HUDEP-2 (cell line): Measurements from ENCODE around the gene TRAF1.

Source experiments
- DNase-seq, 76 experiments: peaks; one replicate each; lab custom pipeline; 2025; ENCODE audit not compliant: unreplicated experiment in 76 of 76; lab: John Stamatoyannopoulos, UW

Gene TRAF1

DNA sequence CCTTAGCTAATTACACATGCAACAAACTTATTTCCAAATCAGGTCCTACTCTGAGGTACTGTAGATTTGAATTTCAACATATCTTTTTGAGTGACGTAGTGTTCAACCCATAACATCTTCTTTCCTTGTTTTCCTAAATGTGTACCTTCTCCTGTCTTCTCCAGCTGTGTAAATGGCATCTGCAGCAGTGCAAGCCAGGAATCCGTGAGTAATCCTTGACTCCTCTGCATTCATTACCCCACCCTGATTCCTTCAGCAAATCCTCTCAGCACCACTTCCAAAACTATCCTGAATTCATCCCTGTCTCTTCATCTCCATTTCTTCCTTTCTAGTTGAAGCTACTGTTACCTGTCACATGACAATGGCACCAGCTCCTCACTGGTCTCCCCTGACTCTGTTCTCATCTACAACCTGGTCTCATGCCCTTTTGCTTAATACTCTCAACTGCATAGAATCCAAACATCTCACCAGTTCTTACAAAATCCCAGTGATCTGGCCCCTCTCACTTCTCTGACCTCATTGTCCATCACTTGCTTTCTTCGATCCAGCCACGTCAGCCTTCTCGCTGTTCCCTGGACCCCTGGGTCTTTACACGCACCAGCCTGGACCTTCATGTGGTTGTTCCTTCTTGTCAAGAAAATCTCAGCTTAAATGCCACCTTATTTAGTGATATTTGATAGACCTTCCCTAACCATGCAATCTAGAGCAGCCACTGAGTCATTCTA lies 14.6 kb upstream of the TRAF1 start:
- DNase-seq: no peak

DNA sequence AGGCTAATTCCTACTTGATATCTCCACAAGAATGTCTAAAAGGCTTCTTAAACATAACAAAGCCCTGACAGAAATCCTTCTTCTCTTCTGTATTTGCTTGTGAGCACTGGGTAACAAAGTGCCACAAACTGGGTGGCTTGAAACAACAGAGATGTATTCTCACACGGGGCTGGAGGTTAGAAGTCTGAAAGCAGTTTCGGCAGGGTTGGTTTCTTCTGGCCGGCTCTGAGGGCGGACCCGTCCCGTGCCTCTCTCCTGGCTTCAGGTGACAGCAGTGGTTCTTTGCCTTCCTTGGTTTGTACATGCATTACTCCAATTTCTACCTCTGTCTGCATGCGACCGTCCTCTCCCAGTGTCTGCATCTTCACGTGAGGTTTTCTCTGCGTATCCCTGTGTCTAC lies 14.0 kb upstream of the TRAF1 start:
- no peak for DNase-seq

GRCh38 chr9:120938851-120939250 lies 12.3 kb upstream of the TRAF1 start:
- no peak for DNase-seq

GRCh38 chr9:120937596-120937995 lies 11.0 kb upstream of the TRAF1 start:
- no peak for DNase-seq

DNA sequence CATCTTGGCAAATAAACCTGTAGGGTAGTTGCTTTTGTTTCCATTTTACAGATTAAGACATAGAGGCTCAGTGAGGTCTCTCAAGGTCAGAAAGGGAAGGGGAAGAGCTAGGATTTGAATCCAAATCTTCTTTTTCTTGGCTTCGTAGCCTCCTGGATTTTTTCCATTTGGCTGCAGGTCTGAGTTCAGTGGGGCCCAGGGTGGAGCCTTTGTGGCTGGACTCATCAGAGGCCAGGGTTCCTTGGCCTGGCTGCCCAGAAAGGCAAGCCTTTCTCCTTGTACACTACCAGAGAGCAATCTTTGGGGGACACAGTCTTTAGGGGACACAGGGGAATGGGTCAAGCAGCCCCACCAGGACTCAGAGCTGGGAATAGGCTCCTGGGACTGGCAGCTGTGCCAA lies 10.5 kb upstream of the TRAF1 start:
- no peak for DNase-seq

DNA sequence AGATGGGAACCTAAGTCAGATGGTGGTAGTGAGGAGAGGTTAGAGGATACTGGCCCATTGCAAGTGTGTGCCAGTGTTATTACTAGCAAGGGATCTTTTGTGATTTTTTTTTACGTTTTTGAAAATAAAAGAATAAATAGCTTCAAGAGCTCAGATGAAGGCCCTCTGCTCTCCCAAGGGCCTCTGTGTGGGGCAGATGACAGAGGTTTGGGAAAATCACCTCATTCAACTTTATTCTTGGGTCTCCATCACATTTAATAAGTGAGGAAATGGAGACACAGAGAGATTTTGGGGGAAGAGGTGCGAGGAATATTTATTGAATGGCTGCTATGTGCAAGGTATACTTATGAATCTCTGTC lies 10.1 kb upstream of the TRAF1 start:
- DNase-seq: no peak

GRCh38 chr9:120936011-120936763 lies 9.6 kb upstream of the TRAF1 start:
- peak in 73 of 76 experiments; percentile 11 to 88 (median 72) for DNase-seq

DNA sequence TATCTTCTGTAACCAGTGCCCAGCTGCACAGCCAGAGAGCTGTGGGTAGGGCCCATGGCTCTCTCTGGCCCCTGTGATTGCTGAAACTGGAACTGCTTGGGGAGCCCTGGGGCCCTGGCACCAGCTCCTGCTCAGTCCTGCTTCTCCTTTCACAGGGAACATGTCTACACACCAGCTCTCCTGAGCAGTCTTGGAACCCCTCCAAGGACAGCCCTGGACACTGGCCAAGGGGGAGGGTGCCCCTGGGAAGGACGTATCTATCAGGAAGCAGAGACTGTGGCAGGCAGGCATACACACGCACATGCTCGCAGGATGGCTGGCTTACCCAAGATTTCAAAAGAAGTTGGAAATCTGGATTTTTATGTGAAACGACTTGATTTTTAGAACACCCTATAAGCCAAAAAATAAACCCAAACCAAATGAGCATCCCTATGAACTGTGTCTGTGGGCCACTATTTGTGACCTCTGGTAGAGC lies 8.8 kb upstream of the TRAF1 start:
- DNase-seq: peak; percentile 29 to 96 (median 87)

GRCh38 chr9:120934281-120934680 lies 7.7 kb upstream of the TRAF1 start:
- DNase-seq: no peak

GRCh38 chr9:120933310-120934055 lies 6.9 kb upstream of the TRAF1 start:
- no peak for DNase-seq

GRCh38 chr9:120932086-120932823 lies 5.7 kb upstream of the TRAF1 start:
- no peak for DNase-seq

- no peak for DNase-seq
Measured at GRCh38 chr9:120931231-120932085, 4.9 kb upstream of the TRAF1 start.

DNA sequence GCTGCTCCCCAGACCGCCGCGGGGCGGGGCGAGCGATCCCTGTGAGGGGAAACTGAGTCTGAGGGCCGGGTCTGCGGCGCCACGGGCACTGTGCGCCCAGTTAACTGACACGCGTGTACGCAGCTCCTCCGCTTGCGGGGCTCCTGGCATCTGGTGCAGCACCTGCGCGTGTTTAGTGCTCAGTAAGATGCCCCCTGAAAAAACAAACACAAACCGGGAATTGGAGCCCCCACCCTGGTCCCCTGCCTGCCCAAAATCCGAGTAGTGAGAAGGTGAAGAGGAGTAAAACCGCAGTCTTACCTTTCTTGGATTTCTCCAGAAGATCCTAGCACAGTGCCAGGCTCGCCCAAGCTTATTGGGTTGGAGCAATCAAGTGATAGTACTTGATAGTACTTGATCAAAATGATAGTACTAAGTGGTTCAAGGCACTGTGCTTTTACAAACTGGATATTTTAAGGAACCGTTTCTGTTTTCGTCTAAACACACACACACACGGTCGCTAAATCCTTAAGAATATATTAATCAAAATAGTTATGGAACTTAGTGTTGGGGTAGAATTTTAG lies 2.7 kb upstream of the TRAF1 start:
- peak in 5 of 76 experiments; percentile 15 to 55 (median 44) for DNase-seq

DNA sequence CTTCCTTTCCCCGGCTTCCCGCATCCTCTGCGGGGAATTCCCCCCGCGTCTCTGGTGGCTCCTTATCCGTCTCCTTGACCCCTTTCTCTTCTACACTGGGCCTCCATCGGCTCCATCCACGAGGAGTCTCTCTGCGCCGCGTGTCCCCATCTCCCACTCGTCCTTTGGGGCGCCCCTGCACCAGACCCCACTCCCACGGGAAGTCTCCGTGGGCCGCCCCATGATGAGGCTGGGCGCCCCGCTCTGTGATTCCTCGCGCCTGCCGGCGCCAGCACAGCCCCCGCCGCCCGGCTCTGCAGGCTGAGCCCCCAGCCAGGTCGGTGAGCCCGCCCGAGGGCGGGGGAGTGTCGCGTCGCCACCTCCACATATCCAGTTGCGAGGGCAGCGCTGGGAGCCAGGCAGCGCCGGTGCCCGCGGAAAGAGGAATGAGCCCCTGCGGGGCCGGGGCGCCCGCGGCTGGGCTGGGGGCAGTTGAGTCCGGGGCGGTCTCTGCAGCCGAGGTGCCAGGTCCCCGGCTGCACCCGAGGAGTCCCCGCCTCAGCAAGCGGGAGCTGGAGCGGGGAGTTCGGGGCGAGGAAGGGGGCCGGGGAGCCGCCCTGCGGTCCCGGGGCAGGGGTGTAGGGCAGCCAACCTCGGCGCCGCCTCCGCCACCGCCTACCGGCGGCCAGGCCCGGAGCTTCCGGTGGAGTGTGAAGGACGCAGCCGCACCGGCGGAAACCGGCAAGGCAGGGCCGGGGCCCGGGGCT lies 2.1 kb upstream of the TRAF1 start:
- DNase-seq: peak in 45 of 76 experiments; percentile 4 to 55 (median 29)

- no peak for DNase-seq
Measured at GRCh38 chr9:120928015-120928482, 1.5 kb upstream of the TRAF1 start.

DNA sequence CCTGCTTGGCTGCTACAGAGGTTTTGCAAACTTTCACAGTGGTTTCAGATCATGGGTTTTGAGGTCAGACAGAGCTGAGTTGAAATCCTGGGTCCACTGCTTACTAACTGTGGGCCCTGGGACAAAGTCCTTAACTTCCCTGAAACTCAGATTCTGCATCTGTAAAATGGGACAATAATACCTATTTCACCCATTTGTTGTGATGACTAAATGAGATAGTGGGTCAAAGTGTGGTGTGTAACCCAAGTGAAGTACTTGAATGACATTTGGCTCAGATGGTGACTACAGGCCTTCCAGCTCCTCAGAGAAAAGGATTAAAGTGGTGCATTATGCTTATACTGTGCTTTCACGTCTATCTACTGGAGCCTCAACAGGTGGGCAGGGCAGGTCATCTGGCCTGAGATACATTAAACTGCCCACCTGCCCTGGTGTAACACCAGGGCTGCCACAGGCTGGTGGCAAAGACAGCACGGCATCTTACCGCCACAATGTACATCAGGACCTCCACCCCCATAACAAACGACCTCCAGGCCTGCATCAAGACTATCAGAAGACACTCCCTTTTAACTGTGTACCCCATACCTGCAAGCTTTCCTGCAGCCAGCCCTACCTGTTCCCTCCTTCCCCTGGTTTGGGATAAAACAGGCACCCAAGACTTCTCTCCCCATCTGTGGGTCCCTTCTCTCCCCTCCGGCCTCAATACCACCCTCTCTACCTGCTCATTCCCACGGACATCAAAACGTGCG lies 846 bp upstream of the TRAF1 start:
- DNase-seq: no peak

DNA sequence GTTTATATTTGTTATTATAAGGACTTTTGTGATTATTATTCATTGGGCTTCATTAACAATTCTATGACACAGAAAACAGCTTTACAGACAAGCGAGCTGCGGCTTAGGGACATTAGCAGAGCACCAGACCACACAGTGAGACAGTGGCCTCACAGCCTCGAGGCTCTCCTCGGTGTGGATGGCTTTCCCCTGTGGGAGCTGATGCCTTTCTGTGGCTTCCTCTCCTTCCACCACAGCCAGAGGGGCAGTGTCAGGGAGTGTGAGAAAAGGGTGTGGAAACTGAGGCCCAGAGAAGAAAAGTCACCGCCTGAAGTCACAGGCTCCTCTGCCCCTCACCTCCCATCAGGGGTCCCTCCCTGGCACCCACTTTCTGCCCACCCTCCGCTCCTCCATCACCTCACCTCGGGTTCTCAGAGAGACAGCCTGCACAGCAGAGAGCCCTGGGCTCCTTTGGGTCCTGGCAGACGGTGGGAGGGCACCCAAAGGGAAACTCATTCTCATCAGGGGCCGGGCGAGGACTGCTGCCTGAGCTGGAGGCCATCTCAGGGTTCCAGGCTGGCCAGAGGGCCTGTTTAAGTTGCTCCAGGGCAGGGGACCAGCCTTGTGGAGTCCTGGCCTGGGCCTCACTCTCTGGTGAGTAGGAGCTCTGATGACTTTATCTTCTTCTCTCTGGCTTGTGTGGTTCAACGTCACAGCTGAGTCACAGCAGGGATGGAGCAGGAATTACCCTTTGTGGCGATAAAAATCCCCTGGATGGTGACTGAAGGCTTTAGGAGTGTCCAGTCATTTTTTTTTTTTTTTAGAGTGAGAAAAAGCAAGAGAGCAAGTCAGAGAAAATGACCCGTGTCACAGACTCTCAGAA lies 830 bp downstream of the TRAF1 start:
- DNase-seq: peak in 2 of 76 experiments; percentile 5 to 29
